HL-60 (cell line): ENCODE results near the gene ZBTB7C.

Experiments
- DNase-seq, 2 experiments: peaks; one replicate each; pipeline ENCODE4 v3.0.0-alpha.2; 2010 to 2020; ENCODE audit warnings: low read depth in 1 of 2, low spot score in 1 of 2
- H3K27ac ChIP-seq: fragments of 250-450 bp; sonication (Bioruptor Pico); replicated peaks from 2 replicates; pipeline ENCODE4 v1.5.1; 2020; ENCODE audit warnings: mild to moderate bottlenecking, moderate library complexity
- H3K27me3 ChIP-seq: fragments of 250-450 bp; sonication (Bioruptor Pico); 2 replicates; pipeline ENCODE4 v1.5.1; 2021; ENCODE audit warnings: mild to moderate bottlenecking, moderate library complexity; ENCODE audit not compliant: insufficient read depth, poor library complexity, severe bottlenecking
- H3K4me3 ChIP-seq: replicated peaks from 2 replicates; pipeline ENCODE4 v1.5.1; 2011; ENCODE audit warnings: mild to moderate bottlenecking, control low read depth, low read length; ENCODE audit not compliant: insufficient read depth
- GABPA ChIP-seq: IDR thresholded peaks from 2 replicates; pipeline ENCODE4 v1.6.1; 2012; ENCODE audit warnings: low read depth
- POLR2AphosphoS5 ChIP-seq: IDR thresholded peaks from 2 replicates; pipeline ENCODE4 v1.6.1; 2012; ENCODE audit warnings: low read depth
- SPI1 ChIP-seq: IDR thresholded peaks from 2 replicates; pipeline ENCODE4 v1.6.1; 2012; ENCODE audit warnings: low read depth, mild to moderate bottlenecking, borderline replicate concordance
- TF ChIP-seq, protein P1 (sequence below): IDR thresholded peaks from 2 replicates; pipeline ENCODE4 v1.6.1; 2012; ENCODE audit warnings: low read depth; ENCODE audit not compliant: insufficient replicate concordance
- TF ChIP-seq, protein P2 (sequence below): IDR thresholded peaks from one replicate; pipeline ENCODE4 v1.5.1; 2011; ENCODE audit warnings: low read length, control low read depth, inconsistent platforms; ENCODE audit not compliant: insufficient read depth

Gene ZBTB7C

DNA sequence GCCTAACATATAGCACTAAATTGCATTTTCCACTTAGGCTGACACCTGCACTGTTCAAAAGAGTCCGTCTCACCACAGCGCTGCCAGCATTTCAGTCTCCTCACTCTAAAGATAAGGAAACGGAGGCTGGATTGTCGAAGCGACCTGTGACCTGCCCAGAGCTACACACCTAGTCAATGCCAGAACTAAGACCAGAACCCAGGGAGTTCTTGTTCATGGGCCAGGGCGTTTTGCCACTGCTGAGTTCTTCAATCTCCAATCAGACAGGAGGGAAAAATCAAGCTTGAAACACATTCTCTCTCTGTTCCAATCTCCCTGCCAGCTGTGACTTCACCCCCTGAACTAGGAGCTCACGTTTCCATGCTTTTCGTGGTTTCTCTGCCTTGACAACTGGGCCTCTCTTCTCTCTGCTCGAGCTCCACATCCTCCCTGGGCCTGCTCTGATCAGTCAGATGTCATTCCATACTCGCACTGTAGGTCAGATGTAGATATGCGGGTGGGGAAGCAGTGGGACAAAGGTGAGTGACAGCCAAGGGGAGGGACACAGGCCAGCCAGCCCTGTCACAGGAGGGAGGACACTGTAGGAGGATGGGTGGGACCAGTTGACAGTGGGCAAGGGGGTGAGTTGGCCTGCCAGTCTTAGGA, 257.6 kb downstream of the ZBTB7C start:
- TF ChIP-seq, protein P1, sequence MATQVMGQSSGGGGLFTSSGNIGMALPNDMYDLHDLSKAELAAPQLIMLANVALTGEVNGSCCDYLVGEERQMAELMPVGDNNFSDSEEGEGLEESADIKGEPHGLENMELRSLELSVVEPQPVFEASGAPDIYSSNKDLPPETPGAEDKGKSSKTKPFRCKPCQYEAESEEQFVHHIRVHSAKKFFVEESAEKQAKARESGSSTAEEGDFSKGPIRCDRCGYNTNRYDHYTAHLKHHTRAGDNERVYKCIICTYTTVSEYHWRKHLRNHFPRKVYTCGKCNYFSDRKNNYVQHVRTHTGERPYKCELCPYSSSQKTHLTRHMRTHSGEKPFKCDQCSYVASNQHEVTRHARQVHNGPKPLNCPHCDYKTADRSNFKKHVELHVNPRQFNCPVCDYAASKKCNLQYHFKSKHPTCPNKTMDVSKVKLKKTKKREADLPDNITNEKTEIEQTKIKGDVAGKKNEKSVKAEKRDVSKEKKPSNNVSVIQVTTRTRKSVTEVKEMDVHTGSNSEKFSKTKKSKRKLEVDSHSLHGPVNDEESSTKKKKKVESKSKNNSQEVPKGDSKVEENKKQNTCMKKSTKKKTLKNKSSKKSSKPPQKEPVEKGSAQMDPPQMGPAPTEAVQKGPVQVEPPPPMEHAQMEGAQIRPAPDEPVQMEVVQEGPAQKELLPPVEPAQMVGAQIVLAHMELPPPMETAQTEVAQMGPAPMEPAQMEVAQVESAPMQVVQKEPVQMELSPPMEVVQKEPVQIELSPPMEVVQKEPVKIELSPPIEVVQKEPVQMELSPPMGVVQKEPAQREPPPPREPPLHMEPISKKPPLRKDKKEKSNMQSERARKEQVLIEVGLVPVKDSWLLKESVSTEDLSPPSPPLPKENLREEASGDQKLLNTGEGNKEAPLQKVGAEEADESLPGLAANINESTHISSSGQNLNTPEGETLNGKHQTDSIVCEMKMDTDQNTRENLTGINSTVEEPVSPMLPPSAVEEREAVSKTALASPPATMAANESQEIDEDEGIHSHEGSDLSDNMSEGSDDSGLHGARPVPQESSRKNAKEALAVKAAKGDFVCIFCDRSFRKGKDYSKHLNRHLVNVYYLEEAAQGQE: no peak
- TF ChIP-seq GABPA (no peak), POLR2AphosphoS5 (no peak), SPI1 (no peak)
- TF ChIP-seq, protein P2, sequence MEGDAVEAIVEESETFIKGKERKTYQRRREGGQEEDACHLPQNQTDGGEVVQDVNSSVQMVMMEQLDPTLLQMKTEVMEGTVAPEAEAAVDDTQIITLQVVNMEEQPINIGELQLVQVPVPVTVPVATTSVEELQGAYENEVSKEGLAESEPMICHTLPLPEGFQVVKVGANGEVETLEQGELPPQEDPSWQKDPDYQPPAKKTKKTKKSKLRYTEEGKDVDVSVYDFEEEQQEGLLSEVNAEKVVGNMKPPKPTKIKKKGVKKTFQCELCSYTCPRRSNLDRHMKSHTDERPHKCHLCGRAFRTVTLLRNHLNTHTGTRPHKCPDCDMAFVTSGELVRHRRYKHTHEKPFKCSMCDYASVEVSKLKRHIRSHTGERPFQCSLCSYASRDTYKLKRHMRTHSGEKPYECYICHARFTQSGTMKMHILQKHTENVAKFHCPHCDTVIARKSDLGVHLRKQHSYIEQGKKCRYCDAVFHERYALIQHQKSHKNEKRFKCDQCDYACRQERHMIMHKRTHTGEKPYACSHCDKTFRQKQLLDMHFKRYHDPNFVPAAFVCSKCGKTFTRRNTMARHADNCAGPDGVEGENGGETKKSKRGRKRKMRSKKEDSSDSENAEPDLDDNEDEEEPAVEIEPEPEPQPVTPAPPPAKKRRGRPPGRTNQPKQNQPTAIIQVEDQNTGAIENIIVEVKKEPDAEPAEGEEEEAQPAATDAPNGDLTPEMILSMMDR: no peak
- no peak overlapping the region for H3K27ac ChIP-seq
- no peak for DNase-seq

DNA sequence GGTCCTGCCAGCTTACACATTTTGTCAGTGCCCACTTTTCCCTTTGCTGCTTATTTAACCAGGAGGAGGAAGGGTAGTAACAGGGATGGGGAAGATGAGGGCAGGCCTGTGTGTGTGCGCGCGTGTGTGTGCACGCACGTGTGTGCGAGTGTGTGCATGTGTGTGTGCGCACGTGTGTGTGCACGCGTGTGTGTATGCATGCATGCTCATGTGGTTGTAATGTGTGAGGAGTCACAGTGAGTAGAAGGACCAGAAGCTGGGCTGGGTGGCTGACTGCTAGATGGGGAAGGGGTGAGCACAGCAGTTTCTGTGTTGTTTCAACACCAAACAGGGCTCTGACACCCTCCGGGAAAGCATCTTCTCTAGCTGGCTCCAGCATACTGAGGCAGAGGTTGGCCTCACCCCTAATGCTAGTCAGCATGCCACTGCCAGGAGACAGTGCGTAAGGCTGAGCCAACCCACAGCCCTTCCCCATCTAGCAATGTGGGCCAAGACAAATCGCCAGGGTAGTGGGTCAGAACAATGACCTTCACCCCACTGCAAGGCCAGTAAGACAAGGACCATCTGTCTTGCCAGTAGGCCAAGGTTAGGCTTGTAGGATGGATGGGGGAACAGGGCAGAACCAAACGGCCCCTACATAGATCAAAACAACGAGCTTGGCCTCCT, 260.0 kb downstream of the ZBTB7C start:
- no peak for DNase-seq
- TF ChIP-seq POLR2AphosphoS5: no peak
- TF ChIP-seq, protein P1: no peak
- TF ChIP-seq GABPA: no peak
- TF ChIP-seq, protein P2: no peak
- TF ChIP-seq SPI1: no peak
- Histone ChIP-seq H3K27ac (no peak overlapping the region), H3K4me3 (no peak overlapping the region), H3K27me3 (no peaks in the 10 kb centered on the region)

More for the DNA sequence above, 257.6 kb downstream of the ZBTB7C start:
- H3K4me3 ChIP-seq: no peak overlapping the region
- H3K27me3 ChIP-seq: no peaks in the 10 kb centered on the region

DNA sequence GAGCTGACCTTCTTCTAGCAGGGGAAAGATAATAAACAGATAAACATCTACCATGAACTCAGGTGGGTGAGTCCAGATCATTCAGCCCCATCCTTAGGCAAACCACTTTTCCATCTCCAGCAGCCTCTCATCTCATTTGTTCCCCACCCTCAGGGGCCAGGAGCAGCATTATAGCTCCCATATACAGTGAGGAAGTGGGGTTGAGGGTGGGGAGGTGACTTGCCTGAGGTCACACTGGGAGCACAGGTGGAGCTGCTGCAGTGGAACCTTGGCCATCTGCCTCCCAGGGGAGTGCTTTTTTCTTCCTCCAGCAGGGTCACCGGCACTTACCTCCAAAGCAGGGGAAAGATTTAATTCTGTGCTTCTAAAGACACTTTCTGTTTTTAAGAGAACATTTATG, 266.2 kb downstream of the ZBTB7C start:
- Histone ChIP-seq H3K4me3 (no peak overlapping the region), H3K27ac (no peak overlapping the region), H3K27me3 (peaks cover 5% of the 10 kb centered on the region)
- TF ChIP-seq GABPA (no peak), POLR2AphosphoS5 (no peak), SPI1 (no peak)
- TF ChIP-seq, protein P2: no peak
- TF ChIP-seq, protein P1: no peak
- DNase-seq: no peak
